K562 (cell line): ENCODE measurements around the gene SPAG4. TPM values are rescaled to one million over a fixed set of nuclear protein-coding genes. Genes with fewer than 3 reads are reported as not detected.

Source experiments
- ARHGAP35 ChIP-seq: fragments of 450-650 bp; IDR thresholded peaks from 2 replicates; pipeline ENCODE4 v1.6.1; 2018; ENCODE audit not compliant: partially characterized antibody
- ARID3A ChIP-seq: IDR thresholded peaks from 2 replicates; pipeline ENCODE4 v1.6.1; 2012; ENCODE audit warnings: low read depth, low read length, improper control_type of control experiment, borderline replicate concordance
- ATF3 ChIP-seq, 2 experiments: fragments of 450-650 bp in 1 of 2; sonication (generic) in 1 of 2; formaldehyde crosslinking in 1 of 2; IDR thresholded peaks in 1 of 2; conservative IDR thresholded peaks in 1 of 2; 2 replicates each; pipeline versions ENCODE4 v1.6.1 to v1.8.1; 2016 to 2023; ENCODE audit warnings: mild to moderate bottlenecking in 2 of 2, moderate library complexity in 2 of 2, inconsistent platforms in 1 of 2, missing genetic modification reagents in 1 of 2
- ATF6 ChIP-seq: sonication (generic); formaldehyde crosslinking; IDR thresholded peaks from 2 replicates; pipeline ENCODE4 v1.4.0; 2020; ENCODE audit warnings: mild to moderate bottlenecking, missing genetic modification reagents
- BACH1 ChIP-seq: fragments of 200-800 bp; sonication (Bioruptor generic); IDR thresholded peaks from 2 replicates; pipeline ENCODE4 v1.6.1; 2016; ENCODE audit warnings: missing genetic modification characterization, missing compliant biosample characterization
- CBX8 ChIP-seq: fragments of 200-600 bp; sonication (generic); IDR thresholded peaks from 2 replicates; pipeline ENCODE4 v1.6.1; 2012; ENCODE audit warnings: borderline replicate concordance, mixed run types, low read depth, mild to moderate bottlenecking, moderate library complexity, mixed read lengths, low read length, control low read depth, inconsistent platforms; ENCODE audit not compliant: poor library complexity, severe bottlenecking; ENCODE audit errors: extremely low read depth
- CHD1 ChIP-seq: fragments of 200-600 bp; sonication (generic); IDR thresholded peaks from one replicate; pipeline ENCODE4 v1.6.1; 2012; ENCODE audit warnings: mild to moderate bottlenecking, moderate library complexity, low read length, inconsistent platforms
- DIDO1 ChIP-seq: fragments of 450-650 bp; IDR thresholded peaks from 2 replicates; pipeline ENCODE4 v1.6.1; 2016; ENCODE audit warnings: low read depth, missing biosample characterization, missing genetic modification characterization
- HNRNPL ChIP-seq: fragments of 200-400 bp; formaldehyde crosslinking; IDR thresholded peaks from 2 replicates; pipeline ENCODE4 v1.6.1; 2017; ENCODE audit warnings: low read depth, mild to moderate bottlenecking, low read length
- LARP7 ChIP-seq: fragments of 450-650 bp; IDR thresholded peaks from 2 replicates; pipeline ENCODE4 v1.6.1; 2016
- MCM2 ChIP-seq: fragments of 450-650 bp; IDR thresholded peaks from 2 replicates; pipeline ENCODE4 v1.6.1; 2017; ENCODE audit warnings: low read depth, mild to moderate bottlenecking
- NRF1 ChIP-seq, 2 experiments: fragments of 450-650 bp; IDR thresholded peaks in 1 of 2; conservative IDR thresholded peaks in 1 of 2; 2 replicates each; pipeline ENCODE4 v1.6.1; 2014; ENCODE audit warnings: mild to moderate bottlenecking in 2 of 2
- NUFIP1 ChIP-seq: fragments of 450-650 bp; IDR thresholded peaks from 2 replicates; pipeline ENCODE4 v1.6.1; 2018; ENCODE audit not compliant: partially characterized antibody
- PHTF2 ChIP-seq: fragments of 250-450 bp; sonication (Bioruptor Pico); IDR thresholded peaks from 2 replicates; pipeline ENCODE4 v1.5.0; 2021; ENCODE audit warnings: mild to moderate bottlenecking
- POLR3A ChIP-seq: IDR thresholded peaks from 2 replicates; pipeline ENCODE4 v1.6.1; 2011; ENCODE audit warnings: borderline replicate concordance, mild to moderate bottlenecking, moderate library complexity; ENCODE audit not compliant: insufficient read length, insufficient read depth; ENCODE audit errors: extremely low read depth
- RBFOX2 ChIP-seq: fragments of 200-400 bp; formaldehyde crosslinking; IDR thresholded peaks from 2 replicates; pipeline ENCODE4 v1.6.1; 2017; ENCODE audit warnings: low read depth, mild to moderate bottlenecking, low read length, moderate library complexity
- RUNX1 ChIP-seq: sonication (generic); IDR thresholded peaks from 2 replicates; pipeline ENCODE4 v1.6.1; 2016; ENCODE audit warnings: antibody characterized with exemption, low read depth
- SNRNP70 ChIP-seq: fragments of 200-400 bp; formaldehyde crosslinking; optimal IDR thresholded peaks from 2 replicates; pipeline ENCODE3; 2017; ENCODE audit warnings: low read depth, low read length
- STAT5B ChIP-seq: fragments of 250-450 bp; sonication (Bioruptor Pico); IDR thresholded peaks from 2 replicates; pipeline ENCODE4 v1.8.0; 2021; ENCODE audit warnings: mild to moderate bottlenecking, inconsistent platforms
- ZNF124 ChIP-seq: sonication (generic); formaldehyde crosslinking; IDR thresholded peaks from 2 replicates; pipeline ENCODE4 v1.8.1; 2022; ENCODE audit warnings: missing genetic modification reagents
- ZNF280B ChIP-seq: fragments of 250-450 bp; sonication (Bioruptor Pico); IDR thresholded peaks from 2 replicates; pipeline ENCODE4 v1.5.1; 2021; ENCODE audit warnings: mild to moderate bottlenecking
- ZNF695 ChIP-seq: fragments of 450-650 bp; formaldehyde crosslinking; IDR thresholded peaks from 2 replicates; pipeline ENCODE4 v1.4.0; 2020; ENCODE audit warnings: mild to moderate bottlenecking, moderate library complexity
- polyA plus RNA-seq, 8 experiments: library from polyadenylated mRNA; depleted of rRNA in 4 of 8; stranded (reverse) in 5 of 8; unstranded in 3 of 8; fragments of >200 nt; fragmentation: Nextera tagmentation in 2 of 8; fragmentation: Illumina TruSeq in 1 of 8; extraction: Ambion mirVana in 2 of 8; extraction: Trizol in 1 of 8; gene quantifications; 2 replicates each; pipeline versions ENCODE4 v1.2.1 to v1.2.3, GENCODE V29; 2011 to 2014; ENCODE audit warnings: inconsistent platforms in 1 of 8, missing spikeins in 1 of 8
- total RNA-seq, 7 experiments: library from RNA; depleted of rRNA in 6 of 7; stranded (reverse); fragments of >200 nt in 6 of 7; fragmentation: Illumina TruSeq in 2 of 7; extraction: Trizol in 2 of 7; gene quantifications; 2 replicates each; pipeline versions ENCODE4 v1.2.1 to v1.2.3, GENCODE V29; 2011 to 2021; ENCODE audit warnings: low replicate concordance in 1 of 7

SPAG4 gene
- total and polyA plus RNA-seq, 9 of the 15 experiments (the other 6 are each of a cell fraction or from before 2014, with no cell fraction given), result 1.6 to 11.4 (median 4.6) TPM

- TF ChIP-seq POLR3A (no peak), ZNF124 (CRISPR knock-in tag) (no peak), RUNX1 (no peak), ARID3A (no peak), SNRNP70 (no peak), PHTF2 (CRISPR knock-in tag) (no peak), ZNF280B (no peak), MCM2 (no peak), BACH1 (no peak; the same call in 1 of the 2 replicates), ATF6 (CRISPR knock-in tag) (peak; percentile 60; the same call in 1 of the 2 replicates), ARHGAP35 (no peak), RBFOX2 (peak; percentile 100), CBX8 (no peak), LARP7 (no peak), NUFIP1 (no peak), ATF3 (IDR thresholded peaks at IDR 0.05) (no peak), ATF3 (CRISPR knock-in tag; conservative IDR thresholded peaks at IDR 0.05) (no peak), HNRNPL (0 out of 2 replicates have a peak, but pooled peaks have one; percentile 61), DIDO1 (tag) (no peak), ZNF695 (no peak), NRF1 (conservative IDR thresholded peaks at IDR 0.05 in 1 of 2, IDR thresholded peaks at IDR 0.05 in 1 of 2) (peak; percentile 96 to 97), CHD1 (peak; percentile 35), STAT5B (CRISPR knock-in tag) (no peak)
Measured at GRCh38 chr20:35664466-35665206, 49.0 kb downstream of the SPAG4 start, which contains the start of the genes CPNE1 and RBM12 (continued).
